GM12878 (cell line): Measurements from ENCODE around the gene CNRIP1. TPM values are rescaled to one million over a fixed set of nuclear protein-coding genes. Genes with fewer than 3 reads are reported as not detected.

Experiments used
- ATAC-seq: fragments of 200-7000 bp; cut with Tn5 transposase; 3 replicates; pipeline ENCODE4 v1.9.1; 2020; ENCODE audit warnings: mild to moderate bottlenecking, moderate library complexity
- BruUV-seq: library from RNA; stranded (reverse); fragments of 400-500 nt; replicated peaks from 2 replicates; lab custom pipeline; 2021; lab: Mats Ljungman, UMichigan
- CTCF ChIA-PET: fragments of 300-600 bp; sonication (Branson Sonifier 250); formaldehyde crosslinking; extraction: SDS; loops from one replicate; lab custom pipeline; 2021; ENCODE audit warnings: inconsistent platforms; lab: Yijun Ruan, JAX
- POLR2A ChIA-PET: fragments of 350-600 bp; formaldehyde crosslinking; extraction: SDS; loops from one replicate; lab custom pipeline; 2021; ENCODE audit warnings: inconsistent platforms; lab: Charles Lee
- RAD21 ChIA-PET: fragments of 300-600 bp; sonication (Branson Sonifier 250); formaldehyde crosslinking; loops from one replicate; lab custom pipeline; 2023; ENCODE audit warnings: antibody characterized with exemption; ENCODE audit not compliant: unreplicated experiment; lab: Charles Lee
- SMC1A ChIA-PET: fragments of 300-600 bp; sonication (Branson Sonifier 250); formaldehyde crosslinking; loops from one replicate; lab custom pipeline; 2023; ENCODE audit not compliant: unreplicated experiment, uncharacterized antibody; lab: Charles Lee
- DNase-seq: peaks from one replicate; pipeline ENCODE4 v3.0.0-alpha.2; 2011; ENCODE audit warnings: low read depth, low spot score
- FAIRE-seq: peaks from 3 replicates; lab custom pipeline; 2011; peaks lifted over from hg19 to GRCh38; lab: Jason Lieb, UNC
- H2AFZ ChIP-seq: 2 replicates; pipeline ENCODE4 v1.6.0; 2011; ENCODE audit warnings: low read depth, low read length, control low read depth; ENCODE audit not compliant: control insufficient read depth
- H3K27ac ChIP-seq: 2 replicates; pipeline ENCODE4 v1.5.1; 2011; ENCODE audit warnings: control low read depth; ENCODE audit not compliant: control insufficient read depth, insufficient read depth
- H3K27me3 ChIP-seq, 2 experiments: replicated peaks in 1 of 2; 2 replicates each; pipeline versions ENCODE4 v1.6.0 to v1.6.1; 2011; ENCODE audit warnings: low read length in 1 of 2; ENCODE audit not compliant: control insufficient read depth in 2 of 2, insufficient read depth in 2 of 2
- H3K36me3 ChIP-seq, 2 experiments: 2 replicates each; pipeline ENCODE4 v1.5.1; 2011; ENCODE audit warnings: low read length in 1 of 2; ENCODE audit not compliant: control insufficient read depth in 2 of 2, insufficient read depth in 2 of 2
- H3K4me1 ChIP-seq: 2 replicates; pipeline ENCODE4 v1.6.1; 2011; ENCODE audit warnings: mild to moderate bottlenecking, low read length, moderate library complexity, mixed read lengths; ENCODE audit not compliant: control insufficient read depth, insufficient read depth
- H3K4me2 ChIP-seq: 2 replicates; pipeline ENCODE4 v1.6.0; 2011; ENCODE audit warnings: control low read depth; ENCODE audit not compliant: control insufficient read depth, insufficient read depth
- H3K4me3 ChIP-seq: fragments of 200-600 bp; sonication (generic); 2 replicates; pipeline ENCODE4 v1.5.1; 2016
- H3K79me2 ChIP-seq: 2 replicates; pipeline ENCODE4 v1.6.0; 2011; ENCODE audit warnings: low read length; ENCODE audit not compliant: control insufficient read depth, insufficient read depth
- H3K9ac ChIP-seq: 2 replicates; pipeline ENCODE4 v1.8.0; 2011; ENCODE audit warnings: low read length, control low read depth, mixed read lengths; ENCODE audit not compliant: control insufficient read depth, insufficient read depth
- H3K9me3 ChIP-seq: replicated peaks from 3 replicates; pipeline ENCODE4 v1.5.1; 2011; ENCODE audit warnings: mild to moderate bottlenecking, low read length; ENCODE audit not compliant: control insufficient read depth, insufficient read depth
- H4K20me1 ChIP-seq: 2 replicates; pipeline ENCODE4 v1.6.0; 2011; ENCODE audit not compliant: control insufficient read depth, insufficient read depth
- ATF7 ChIP-seq: fragments of 450-650 bp; IDR thresholded peaks from 2 replicates; pipeline ENCODE4 v1.6.1; 2016; ENCODE audit warnings: low read depth, mild to moderate bottlenecking
- BCLAF1 ChIP-seq: fragments of 450-650 bp; IDR thresholded peaks from 2 replicates; pipeline ENCODE4 v1.6.1; 2017; ENCODE audit warnings: antibody characterized with exemption, mild to moderate bottlenecking, moderate library complexity
- E2F4 ChIP-seq: IDR thresholded peaks from 2 replicates; pipeline ENCODE4 v1.6.1; 2012; ENCODE audit warnings: low read depth, low read length, improper control_type of control experiment
- KDM1A ChIP-seq: fragments of 200-600 bp; sonication (generic); IDR thresholded peaks from 2 replicates; pipeline ENCODE4 v1.6.1; 2016; ENCODE audit warnings: borderline replicate concordance
- PAX8 ChIP-seq: fragments of 450-650 bp; IDR thresholded peaks from 2 replicates; pipeline ENCODE4 v1.6.1; 2017; ENCODE audit warnings: mild to moderate bottlenecking, moderate library complexity
- RAD51 ChIP-seq: fragments of 450-650 bp; IDR thresholded peaks from 2 replicates; pipeline ENCODE4 v1.6.1; 2016; ENCODE audit warnings: moderate library complexity, mild to moderate bottlenecking, inconsistent platforms
- RCOR1 ChIP-seq: conservative IDR thresholded peaks from 2 replicates; pipeline ENCODE4 v1.6.1; 2012; ENCODE audit warnings: low read depth, low read length, improper control_type of control experiment
- RELA ChIP-seq: fragments of 450-650 bp; IDR thresholded peaks from 2 replicates; pipeline ENCODE4 v1.8.0; 2014; ENCODE audit warnings: borderline replicate concordance; ENCODE audit not compliant: partially characterized antibody
- WGBS: methylation state at CpG from one replicate; pipeline ENCODE4 v1.1.6; 2016; ENCODE audit warnings: low lambda C conversion rate; ENCODE audit not compliant: insufficient replicate concordance, insufficient coverage; ENCODE audit errors: missing lambda C conversion rate; 5-methylcytosine and 5-hydroxymethylcytosine counted together
- in situ Hi-C: fragments of 300-500 bp; cut with MboI; formaldehyde crosslinking; loops from 9 replicates; pipeline ENCODE4 v1.14.3; 2018; ENCODE audit warnings: mixed read lengths
- intact Hi-C: fragments of 100-400 bp; cut with micrococcal nuclease; formaldehyde crosslinking; loops from one replicate; pipeline ENCODE4 v1.14.2; 2022; ENCODE audit not compliant: unreplicated experiment
- polyA plus RNA-seq, 11 experiments: library from polyadenylated mRNA; depleted of rRNA in 4 of 11; unstranded in 6 of 11; stranded (reverse) in 5 of 11; fragments of >200 nt; fragmentation: Nextera tagmentation in 4 of 11; fragmentation: Illumina TruSeq in 1 of 11; extraction: Ambion mirVana in 4 of 11; extraction: Trizol in 1 of 11; gene quantifications; 1 replicate in 1 of 11; 2 replicates in 10 of 11; pipeline versions ENCODE4 v1.2.1 to v1.2.3, GENCODE V29; 2011 to 2016; ENCODE audit warnings: inconsistent platforms in 2 of 11, missing spikeins in 2 of 11, low read depth in 1 of 11
- total RNA-seq, 4 experiments: library from RNA; depleted of rRNA in 3 of 4; stranded (reverse); fragments of >200 nt in 3 of 4; fragmentation: Illumina TruSeq in 1 of 4; extraction: Trizol in 1 of 4; gene quantifications; 2 replicates each; pipeline versions ENCODE4 v1.2.1 to v1.2.3, GENCODE V29; 2013 to 2021

The CNRIP1 gene
- total and polyA plus RNA-seq, 10 of the 15 experiments (the other 5 are each of a cell fraction or from before 2014, with no cell fraction given), result not detected

- TF ChIP-seq BCLAF1 (no peak), RCOR1 (no peak), KDM1A (no peak), RELA (no peak)
- TF ChIP-seq, all 136 proteins: peak for 4
Observed at GRCh38 chr2:68295516-68295915, 24.2 kb downstream of the CNRIP1 start (continued).

GRCh38 chr2:68294913-68295312, 24.8 kb downstream of the CNRIP1 start:
- ChIA-PET SMC1A (interaction anchor here (0.8 to 1.4 kb wide), 6 partner anchors 8 to 173 kb away, joined by 3 to 7 read pairs (median 4); no protein-coding TSS in a partner anchor), POLR2A (no interaction called here), CTCF (interaction anchor here (0.8 to 3.3 kb wide), 7 partner anchors 11 to 169 kb away, joined by 3 to 35 read pairs (median 4); no protein-coding TSS in a partner anchor), RAD21 (interaction anchor here (0.5 to 1.0 kb wide), 3 partner anchors 10 to 168 kb away, joined by 3 read pairs; no protein-coding TSS in a partner anchor)
- Histone ChIP-seq H3K9me3 (no peaks in the 10 kb centered on the region), H3K9ac (no peak overlapping the region), H3K79me2 (no peaks in the 10 kb centered on the region), H3K4me2 (no peak overlapping the region), H3K4me3 (no peak overlapping the region), H2AFZ (no peak overlapping the region; the same call in 1 of the 2 replicates), H3K36me3 (no peaks in the 10 kb centered on the region), H3K27me3 (no peaks in the 10 kb centered on the region), H3K4me1 (peaks cover 6% of the 10 kb centered on the region), H4K20me1 (no peaks in the 10 kb centered on the region), H3K27ac (no peak overlapping the region)
- intact Hi-C loops, result loop anchor here (5.0 kb wide), 1 partner anchor 147 kb away; no protein-coding TSS in a partner anchor
- no TSS peak for BruUV-seq
- no peak for DNase-seq
- no peak for ATAC-seq
- no peak for TF ChIP-seq KDM1A
- TF ChIP-seq RELA, result no peak
- no peak for TF ChIP-seq E2F4
- TF ChIP-seq ATF7, result no peak
- no peak for TF ChIP-seq RAD51
- TF ChIP-seq PAX8, result no peak
- WGBS, result 63% methylated on average over 2 of the region's 2 CpGs
- in situ Hi-C loops, result loop anchor here (5.0 kb wide), 1 partner anchor 147 kb away; no protein-coding TSS in a partner anchor
- no peak for FAIRE-seq
